ENCODE results near the gene GFPT2.
"Not testable (repeated sequence)": the region's sequence is repeated elsewhere in the genome, so short reads cannot be mapped to it uniquely, and the experiment has no call there.

Gene GFPT2

DNA sequence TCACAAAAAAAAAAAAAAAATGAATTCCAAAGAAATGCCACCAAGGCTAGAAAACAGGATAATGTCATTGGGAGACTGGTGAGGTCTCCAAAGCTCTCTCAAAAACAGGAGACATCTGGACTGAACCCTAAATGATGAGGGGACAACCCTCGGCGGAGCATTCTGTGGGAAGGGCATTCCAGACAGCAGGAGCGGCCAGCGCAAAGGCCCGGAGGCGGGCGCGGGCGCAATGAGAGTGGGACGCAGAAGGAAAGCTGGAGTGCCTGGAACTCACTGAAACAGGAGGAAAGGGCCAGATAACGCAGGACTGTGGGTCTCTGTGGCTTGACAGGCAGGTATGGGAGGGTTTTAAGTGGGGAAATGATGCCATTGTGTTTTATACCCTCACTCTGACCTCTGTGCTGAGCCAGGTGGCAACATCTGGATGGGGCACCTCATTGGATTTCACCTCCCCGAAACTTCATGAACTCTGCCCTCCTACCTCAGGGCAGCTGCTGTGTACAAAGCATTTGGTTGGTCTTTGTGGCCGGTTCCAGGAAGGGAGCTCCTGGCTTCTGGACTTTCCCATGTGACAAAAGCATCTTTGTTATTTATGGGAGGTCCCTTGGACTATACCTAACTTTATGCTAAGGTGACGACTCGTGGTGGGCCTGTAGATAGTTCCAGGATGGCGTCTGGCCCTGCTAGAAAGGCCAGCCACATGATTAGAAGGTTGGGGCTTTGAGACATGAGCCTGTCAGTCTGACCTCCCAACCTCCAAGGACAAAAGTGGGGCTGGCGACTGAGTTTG, 49.7 kb downstream of the GFPT2 start:
- no peak for DNase-seq

DNA sequence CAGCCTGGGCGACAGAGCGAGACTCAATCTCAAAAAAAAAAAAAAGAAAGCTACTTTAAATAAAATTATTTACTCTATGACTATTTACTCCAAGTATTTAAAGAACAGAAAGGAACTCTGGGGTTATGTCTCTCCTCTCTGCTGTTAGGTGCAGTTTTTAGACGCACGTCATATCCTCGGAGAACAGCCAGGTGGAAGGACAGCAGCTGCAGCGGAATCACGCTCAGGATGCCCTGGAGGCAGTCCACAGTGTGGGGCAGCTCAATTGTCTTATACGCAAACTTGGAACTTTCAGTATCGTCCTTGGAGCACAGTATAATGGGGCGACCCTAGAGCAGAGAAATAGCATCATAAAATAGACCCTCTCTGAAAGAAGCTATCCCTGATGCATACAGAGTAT, 50.9 kb downstream of the GFPT2 start:
- no peak for DNase-seq

DNA sequence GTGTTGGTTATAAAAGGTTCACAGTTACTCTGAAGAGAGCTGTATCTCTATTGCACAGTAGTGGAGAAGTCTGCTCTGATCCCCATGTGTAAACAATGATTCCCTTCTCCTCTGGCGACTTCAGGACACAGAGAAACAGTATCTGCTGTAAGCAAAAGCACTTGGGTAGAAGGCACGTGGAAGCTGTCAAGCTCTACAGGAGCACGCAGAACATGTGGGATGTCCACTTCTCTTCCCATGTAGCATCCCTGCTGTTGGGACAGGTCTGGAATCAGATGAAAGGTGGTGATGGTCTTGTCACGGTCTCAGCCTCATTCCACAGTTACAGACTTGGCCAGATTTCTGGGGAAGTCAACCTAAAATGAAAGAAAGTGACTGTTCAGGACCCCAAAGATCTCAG, 51.9 kb downstream of the GFPT2 start:
- no peak for DNase-seq

DNA sequence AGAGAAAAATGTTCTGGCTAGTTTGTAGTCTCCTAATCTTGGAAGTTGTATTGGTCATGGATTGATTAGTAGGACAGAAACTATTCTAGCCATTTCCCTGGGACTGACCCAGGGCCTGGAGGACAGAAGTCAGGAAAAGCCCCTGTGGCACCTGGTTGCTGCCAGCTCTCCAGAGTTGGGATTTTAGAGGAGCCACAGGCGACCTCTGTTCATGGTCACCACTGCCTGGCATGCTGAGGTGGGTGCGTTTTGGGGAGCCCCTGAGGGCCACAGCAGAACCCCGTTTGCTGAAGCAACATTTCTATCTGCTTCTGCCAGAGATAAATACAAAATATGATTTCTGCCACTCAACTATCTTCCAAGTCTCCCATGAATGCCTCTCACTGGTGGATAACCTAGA, 53.6 kb downstream of the GFPT2 start:
- no peak for DNase-seq

DNA sequence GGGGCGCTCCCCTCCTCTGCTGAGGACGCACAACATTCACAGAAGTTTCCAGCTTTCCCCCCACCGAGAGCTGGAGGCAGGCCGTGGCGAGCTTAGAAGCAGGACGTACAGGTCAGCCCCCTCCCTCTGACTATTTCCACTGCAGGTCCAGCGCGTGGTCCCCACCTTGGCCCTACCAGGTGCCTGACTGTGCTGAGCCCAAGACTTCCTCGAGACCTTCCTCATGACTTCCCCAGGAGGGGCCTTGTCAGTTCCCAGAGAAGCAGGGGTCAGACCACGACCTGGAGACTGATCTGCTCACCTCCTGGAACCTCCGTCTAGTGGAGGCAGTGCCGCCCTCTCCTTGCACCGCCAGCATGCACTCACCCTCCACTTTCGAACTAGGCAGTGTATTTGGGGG, 54.1 kb downstream of the GFPT2 start:
- DNase-seq: not testable (repeated sequence)

DNA sequence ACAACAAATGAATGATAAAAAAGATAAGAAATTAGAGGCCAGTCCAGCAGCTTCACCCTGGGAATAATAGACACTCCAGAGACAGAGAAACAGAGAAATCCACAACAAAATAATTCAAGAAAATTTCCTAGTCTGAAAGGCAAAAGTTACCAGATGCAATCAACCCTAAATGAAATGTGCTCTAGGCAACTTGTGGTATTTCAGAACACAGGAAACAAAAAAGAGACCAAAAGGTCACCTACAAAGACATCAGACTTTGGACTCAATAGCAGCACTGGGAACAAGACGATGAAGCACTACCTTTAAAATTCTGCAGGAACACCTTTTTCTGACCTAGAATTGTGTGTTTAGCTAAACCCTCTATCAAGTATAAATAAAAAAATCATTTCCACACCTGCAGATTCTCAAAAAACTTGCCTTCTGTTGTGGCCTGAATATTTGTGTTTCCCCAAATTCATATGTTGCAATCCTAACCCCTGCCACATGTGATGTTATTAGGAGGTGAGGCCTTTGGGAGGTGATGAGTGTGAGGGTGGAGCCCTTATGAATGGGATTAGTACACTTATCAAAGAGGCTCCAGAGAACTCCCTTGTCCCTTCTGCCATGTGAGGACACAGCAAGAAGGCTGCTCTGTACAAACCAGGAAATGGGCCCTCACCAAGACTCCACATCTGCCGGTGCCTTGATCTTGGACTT, 55.4 kb downstream of the GFPT2 start:
- no peak for DNase-seq

DNA sequence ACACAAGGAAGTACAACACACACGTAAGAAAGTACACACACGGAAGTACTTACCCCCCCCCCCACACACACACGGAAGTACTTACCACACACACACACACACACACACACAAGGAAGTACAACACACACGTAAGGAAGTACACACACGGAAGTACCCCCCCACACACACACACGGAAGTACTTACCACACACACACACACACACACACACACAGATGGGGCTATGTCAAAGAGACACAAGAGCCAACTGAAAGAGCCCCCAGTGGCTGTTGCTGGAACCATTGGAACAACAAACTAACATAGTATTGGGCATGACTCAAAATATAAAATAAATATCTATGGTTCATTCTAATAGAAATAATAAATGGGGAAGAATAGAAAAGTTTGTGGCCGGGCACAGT, 56.4 kb downstream of the GFPT2 start:
- no peak for DNase-seq

DNA sequence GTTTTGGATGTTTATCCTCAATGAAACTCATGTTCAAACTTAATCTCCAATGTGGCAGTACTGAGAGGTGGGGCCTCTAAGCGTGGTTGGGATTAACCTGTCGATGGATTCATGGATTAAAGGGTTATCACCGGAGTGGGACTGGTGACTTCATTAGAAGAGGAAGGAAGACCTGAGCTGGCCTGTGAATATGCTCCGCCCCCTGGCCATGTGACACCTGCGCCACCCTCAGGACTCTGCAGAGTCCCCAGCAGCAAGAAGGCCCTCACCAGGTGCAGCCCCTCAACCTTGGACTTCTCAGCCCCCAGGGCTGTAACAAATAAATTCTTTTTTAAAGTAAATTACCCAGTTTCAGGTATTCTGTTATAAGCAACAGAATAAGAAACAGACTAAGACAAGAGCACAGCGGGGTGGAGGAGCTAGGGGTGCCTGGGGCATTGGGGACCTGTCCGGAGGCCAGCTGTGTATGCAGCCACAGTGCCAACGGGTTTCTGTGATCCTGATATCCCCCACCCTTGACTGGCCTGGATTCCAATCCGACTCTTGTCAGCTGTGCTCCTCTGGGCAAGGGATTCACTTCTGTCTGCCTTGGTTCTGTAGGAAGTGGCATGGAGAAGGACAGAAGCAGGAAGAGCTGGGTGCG, 58.1 kb downstream of the GFPT2 start:
- DNase-seq: no peak

DNA sequence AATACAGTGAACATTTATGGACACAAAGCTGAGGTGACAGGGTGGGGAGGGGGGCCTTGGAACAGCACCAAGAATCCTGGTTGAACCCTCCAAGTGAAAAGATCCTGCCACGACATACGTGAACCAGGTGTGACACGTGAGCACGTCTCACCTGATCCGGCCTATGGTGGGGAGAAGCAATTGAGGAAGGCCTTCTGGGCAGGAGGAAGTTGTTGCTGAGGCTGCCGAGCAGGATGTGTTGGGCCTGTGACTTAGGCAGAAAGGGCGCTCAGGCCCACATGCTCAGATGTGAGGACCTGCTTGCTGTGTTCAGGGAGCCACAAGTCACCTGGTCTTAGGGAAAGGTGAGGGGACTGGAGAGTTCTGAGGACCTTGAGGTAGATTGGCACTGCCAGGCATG, 58.7 kb downstream of the GFPT2 start:
- no peak for DNase-seq

DNA sequence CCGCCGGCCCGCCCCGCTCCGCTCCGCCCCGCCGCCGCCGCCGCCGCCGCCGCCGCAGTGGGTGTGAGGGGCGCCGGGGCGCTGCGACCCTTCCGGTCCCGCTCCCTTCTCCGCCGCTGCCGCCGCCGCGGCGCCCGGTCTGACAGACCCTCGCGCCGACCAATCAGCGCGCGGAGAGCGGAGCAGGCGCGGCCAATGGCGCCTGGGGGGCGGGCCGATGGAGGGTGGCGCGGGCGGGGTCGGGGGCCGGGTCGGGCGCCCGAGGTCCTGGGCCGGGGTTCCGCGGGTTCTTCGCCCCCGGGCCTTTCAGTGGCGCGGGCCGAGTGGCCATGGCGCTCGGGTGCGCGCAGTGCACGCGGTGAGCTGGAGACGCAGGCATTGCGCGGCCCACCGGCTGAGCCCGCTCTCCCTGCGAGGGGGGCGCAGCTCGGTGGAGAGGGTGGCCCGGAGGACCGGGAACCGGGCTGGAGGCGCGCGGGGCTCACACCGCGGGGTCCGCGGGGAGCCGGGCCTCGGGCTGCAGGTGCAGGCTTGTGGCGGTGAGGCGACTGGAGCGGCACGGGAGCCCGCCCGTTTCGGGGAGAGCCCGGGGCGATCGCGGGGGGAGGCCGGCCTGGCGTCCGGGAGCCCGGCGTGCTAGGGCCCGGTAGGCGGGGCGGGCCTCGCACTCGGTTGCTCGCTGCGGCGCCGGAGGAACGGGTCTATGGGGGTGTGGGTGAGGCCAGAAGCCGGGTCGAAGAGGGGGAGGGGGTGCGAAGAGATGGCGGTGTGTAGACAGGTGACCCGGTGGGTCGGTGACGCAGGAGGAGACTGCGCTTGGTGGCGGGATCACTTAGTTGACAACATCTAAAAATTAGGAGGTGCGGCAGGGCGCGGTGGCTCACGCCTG, 60.9 kb downstream of the GFPT2 start, which contains the start of gene MAPK9:
TSS of gene MAPK9 (minus strand) at position 141 of the 889 bp plus-strand sequence. CDS start 11,522 bp downstream, outside the sequence.
- peak; percentile 58 for DNase-seq

DNA sequence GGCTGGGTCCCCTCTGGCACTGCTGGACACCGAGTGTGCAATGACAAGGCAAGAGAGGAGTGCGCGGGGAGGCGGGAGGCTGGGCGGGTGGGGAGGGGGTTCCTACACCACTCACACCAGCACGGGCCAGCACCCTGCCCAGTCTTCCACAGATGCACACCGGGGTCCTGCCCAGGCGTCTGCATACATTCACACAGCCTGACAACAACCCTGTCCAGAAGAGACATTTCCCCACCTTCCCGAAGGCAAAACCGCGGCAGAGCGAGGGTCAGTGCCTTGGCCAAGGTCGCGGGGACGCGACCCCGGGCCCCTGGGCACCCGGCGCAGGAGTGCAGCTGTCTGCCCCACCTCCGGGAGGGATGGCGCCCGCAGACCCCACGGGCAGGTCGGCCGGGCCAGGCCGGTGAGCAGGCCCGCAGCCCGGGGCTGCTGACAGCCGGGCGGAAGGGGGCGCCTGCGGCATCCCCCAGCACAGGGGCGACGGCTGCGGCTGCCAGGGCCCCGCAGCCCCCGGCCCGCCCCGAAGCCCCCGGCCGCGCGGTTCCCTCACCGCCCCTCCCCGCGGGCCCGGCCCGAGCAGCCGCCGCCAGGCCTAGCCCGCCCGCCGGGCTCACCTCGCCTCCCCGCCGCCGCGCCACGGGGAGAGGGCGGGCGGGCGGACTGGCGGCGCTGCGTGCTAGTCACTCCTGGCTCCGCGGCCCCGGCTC, 61.7 kb downstream of the GFPT2 start:
- no peak for DNase-seq

DNA sequence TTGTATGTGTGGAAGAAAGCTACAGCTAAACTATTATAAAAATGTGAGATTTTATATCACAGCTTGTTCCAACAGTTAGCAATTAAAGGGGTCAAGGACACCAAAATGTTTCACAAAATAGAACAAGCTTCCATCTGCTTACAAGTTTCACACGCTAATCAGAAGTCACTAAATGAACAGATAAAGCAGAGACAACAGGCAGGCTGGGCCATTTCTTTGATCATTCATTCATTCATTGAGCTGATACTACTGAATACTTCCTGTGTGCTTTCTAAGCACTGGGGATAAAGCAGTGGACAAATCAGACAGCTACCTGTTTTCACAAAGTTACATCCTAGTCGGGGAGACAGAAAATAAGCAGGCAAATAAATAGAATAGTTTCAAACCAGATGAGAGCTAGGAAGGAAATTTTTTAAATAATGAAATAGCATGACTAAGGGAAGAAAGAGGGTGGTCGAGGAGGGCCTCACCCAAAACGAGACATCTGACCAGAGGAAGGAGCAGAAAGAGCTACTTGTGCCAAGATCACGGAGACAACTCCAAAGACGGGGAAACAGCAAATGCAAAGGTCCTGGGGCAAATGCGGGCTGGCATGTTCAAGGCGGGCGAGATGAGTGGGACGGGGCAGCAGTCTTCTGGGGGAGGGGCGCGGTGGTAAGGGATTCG, 62.4 kb downstream of the GFPT2 start:
- DNase-seq: no peak

DNA sequence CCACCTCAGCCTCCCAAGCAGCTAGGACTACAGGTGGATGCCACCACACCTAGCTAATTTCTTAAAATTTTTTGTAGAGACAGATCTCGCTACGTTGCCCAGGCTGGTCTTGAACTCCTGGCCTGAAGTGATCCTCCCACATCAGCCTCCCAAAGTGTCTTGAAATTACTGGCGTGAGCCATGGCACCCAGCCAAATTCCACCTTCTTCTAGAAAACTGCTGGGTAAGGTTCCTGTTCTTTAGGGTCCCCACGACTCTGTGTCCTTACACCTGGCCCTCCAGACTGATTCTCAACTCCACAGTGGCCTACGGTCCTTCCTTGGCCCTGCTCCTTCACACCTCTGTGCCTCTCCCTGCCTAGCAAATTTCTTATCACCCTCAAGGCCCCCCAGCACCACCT, 63.2 kb downstream of the GFPT2 start:
- no peak for DNase-seq

DNA sequence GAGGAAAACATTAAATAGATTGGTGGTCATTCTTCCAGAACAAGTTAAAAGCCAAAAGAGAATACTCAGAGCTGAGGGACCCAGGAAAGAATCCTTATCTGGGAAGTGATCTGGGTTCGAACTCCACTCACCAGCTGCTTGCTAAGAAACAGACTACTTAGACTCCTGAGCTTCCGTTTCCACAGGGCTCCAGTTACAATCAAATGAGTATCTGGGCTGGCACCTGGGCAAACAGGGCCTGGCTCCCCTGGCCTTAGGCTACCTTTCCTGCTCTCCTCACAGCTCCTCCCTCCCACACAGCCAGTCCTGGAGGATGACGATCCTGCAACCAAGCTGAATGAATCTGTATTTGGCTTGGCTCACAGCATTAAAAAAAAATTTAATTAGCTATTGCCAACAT, 63.7 kb downstream of the GFPT2 start:
- no peak for DNase-seq

DNA sequence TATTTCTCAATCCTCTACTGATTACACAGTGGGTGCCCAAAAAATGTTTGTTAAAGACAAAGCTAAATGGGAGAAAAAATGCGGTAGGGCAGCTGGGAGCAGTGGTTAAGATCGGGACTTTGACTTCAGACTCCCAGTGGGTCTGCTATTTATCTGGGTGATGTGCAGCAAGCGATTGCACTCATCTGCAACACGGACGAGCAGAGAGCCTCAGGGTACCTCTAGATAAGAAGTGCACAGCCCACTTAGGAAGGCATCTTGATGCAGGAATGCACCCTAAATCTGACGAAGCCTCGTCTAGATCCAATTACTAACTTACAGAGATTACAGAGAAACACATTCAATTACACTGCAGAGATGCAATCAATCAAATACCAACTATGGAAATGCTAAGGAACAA, 65.3 kb downstream of the GFPT2 start:
- no peak for DNase-seq

DNA sequence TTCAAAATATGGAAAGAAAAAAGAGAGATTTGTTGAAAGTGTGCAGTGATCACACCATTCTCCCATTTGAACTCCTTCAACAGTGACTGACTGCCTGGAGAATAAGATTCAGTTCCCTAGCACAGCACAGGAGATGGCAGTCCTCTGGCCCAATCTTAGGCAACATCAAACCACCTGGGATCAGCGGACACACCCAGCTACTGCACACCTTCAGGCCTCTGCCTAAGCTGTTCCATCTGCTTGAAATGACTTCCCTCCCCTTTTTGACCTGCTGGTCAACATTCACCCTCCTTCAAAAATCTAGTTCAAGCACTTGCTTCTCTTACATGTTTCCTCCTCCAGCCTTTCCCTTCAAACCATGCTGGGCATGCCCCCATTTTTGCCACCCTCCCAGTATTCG, 65.7 kb downstream of the GFPT2 start:
- DNase-seq: no peak

DNA sequence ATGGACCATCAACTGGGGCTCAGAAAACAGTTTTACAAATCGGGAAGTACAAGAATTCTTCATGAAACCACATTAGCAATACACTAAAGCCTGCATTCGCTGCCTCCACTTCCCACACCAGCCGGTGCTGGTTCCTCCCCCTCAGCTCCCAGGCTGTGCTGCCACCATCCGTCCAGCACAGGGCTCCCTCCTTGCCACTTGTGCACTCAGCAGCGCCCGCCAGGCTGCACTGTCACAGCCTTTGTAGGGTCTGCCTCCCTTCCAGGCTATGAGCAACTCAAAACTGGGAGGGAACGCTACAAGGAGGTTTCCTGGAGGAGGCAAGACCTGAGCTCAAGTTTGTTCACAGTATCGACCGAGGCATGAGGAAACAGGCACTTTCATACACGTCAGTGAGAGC, 69.0 kb downstream of the GFPT2 start:
- DNase-seq: no peak

DNA sequence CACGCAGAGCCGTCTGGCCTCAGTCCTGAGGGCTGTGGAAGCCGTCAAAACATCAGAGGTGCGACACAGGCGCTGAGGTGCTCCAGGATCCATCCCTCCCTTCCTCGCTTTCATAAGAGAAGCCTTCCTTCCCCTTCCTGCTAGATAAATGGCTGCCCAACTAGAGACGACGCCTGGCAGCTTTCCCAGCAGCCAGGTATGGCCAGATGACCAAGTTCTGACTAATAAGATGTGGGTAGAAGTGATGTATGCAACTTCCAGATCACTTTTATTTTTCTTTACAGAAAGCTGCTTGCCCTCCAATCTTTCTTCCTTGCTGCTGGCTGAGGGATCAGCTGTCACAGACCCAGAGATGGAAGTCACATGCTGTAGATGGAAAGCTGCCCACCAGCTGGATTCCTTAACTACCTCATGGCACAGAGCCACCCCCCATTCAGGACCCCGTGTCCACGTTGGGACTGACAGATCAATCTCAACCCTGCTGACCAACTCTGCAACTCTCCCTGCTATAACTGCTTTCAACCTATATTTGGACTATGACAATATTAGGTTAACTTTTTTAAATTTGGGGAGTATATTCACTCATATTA, 70.0 kb downstream of the GFPT2 start:
- no peak for DNase-seq

DNA sequence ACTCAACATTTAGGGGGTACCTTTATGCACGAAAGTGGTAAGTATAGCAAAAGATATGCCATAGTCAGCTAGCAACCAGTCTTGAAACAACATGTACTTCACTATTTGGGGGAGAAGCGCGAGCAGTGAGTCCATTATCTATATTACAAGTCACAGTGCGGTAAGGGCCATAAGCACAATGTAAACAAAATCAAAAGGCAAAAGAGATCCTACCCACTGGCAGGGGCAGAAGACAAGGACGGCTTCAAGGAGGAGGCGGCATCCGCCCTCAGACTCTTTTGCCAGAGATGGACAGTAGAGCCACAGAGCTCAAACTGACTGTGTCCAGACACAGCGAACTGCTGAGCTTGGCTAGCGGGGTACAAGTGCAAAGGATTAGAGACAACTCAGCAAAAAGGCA, 70.9 kb downstream of the GFPT2 start:
- no peak for DNase-seq

DNA sequence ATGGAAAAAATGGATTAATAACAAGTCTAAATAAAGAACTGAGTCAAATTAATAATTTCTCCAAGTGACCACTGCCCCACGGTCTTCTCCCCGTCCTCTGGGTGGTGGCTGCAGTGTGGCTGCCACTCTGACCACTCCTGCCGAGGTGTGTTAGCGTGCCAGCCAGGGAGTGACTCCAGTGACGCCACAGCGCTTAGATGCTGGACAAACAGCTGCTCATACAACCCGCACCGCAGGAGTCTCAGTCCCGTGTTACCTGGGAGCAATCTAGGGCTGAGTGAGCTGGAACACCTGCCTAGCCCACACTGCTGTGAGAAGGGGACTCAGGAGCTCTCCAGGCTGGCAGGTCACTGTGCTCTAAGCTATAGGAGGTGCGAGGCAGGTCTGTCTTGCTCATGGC, 71.4 kb downstream of the GFPT2 start:
- DNase-seq: no peak

DNA sequence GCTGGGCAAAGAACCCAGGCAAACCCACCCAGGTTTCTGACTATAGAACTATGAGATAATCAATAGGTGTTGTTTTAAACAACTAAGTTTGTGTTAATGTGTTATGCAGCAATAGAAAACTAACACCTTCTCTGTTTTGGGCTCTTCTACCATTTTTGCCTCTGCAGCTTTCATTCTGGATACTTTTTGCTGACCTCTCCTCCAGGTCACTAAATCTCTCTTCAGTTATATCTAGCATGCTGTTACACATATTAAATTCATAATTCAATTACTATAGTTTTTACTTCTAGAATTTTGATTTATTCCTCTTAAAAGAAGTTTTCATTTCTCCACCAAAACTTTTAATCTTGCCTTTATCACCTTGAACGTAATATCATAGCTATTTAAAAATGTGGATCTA, 78.4 kb downstream of the GFPT2 start:
- DNase-seq: no peak

All from NCI-H1048 (cell line).